GM03348 (cell line): ENCODE results near the gene CCDC97.
A peak's percentile ranks its signal among the peaks of the same experiment; 100 is the strongest.

Experiments used
- DNase-seq: peaks from one replicate; pipeline ENCODE4 v3.0.0; 2012; ENCODE audit warnings: low spot score

The CCDC97 gene

DNA sequence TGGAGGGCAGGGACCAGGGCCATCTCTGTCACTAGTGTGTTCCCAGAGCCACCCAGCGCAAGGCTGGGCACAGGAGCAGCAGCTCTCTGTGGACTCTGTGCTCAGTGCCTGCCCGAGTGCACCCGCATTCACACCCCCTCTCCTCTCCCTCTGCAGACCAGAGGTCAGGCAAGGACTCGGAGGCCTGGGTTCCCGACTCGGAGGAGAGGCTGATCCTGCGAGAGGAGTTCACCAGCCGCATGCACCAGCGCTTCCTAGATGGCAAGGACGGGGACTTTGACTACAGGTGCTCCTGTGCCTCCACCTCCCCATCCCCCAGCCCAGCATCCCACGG, 10.2 kb downstream of the CCDC97 start:
- DNase-seq = no peak

DNA sequence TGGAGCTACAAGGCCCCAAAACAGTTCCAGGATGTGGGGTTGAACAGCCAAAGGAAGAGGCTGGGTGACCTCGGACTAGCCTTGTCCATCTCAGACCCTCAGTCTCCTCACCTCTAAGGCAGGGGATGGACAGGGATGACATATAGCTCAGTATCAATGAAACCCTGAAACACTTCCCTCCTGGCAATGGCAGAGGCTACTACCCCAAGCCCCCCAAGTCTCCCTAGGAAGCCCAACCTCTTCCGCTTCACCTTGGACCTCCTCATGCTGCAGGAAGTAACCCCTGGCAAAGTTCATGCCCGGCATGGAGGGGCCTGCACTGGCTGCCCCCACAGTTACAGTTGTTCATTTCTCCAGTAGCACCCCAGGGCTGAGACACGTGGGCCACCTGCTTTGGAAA, 10.6 kb downstream of the CCDC97 start:
- DNase-seq = no peak

DNA sequence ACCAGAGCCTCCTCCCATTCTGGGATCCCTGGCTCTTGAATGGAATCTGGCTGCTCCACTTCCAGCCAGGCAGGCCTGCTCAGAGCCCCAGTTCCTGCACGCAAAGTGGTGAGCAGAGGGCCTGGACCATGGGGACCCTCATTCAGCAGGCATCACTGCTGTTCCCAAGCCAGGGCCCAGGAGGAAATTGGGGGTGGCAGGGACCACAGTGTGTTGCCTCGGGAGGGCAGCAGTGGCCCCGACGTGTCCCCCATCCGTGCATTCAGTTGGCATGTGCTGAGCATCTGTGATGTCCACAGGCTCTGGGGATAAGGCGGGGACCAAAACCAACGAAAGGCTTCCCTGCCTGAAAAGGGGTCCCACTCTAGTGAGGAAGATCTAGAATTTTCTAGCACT, 11.2 kb downstream of the CCDC97 start:
- DNase-seq = no peak

GRCh38 chr19:41321600-41322270, 11.8 kb downstream of the CCDC97 start:
- DNase-seq = peak; percentile 84

DNA sequence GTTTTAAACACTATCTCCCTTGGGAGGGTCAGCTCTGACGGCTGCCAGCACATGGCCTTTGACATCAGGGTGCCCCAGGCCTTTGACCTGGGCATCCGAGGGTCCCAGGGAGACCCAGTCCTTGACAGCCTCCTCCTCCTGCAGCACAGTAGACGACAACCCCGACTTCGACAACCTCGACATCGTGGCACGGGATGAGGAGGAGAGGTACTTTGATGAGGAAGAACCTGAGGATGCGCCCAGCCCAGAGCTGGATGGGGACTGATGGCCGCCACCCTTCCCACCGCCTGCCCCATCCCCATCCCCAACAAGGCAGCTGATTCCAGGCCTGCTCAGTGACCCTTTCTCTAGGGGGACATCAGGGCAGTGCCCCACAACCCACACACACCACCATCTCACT, 12.5 kb downstream of the CCDC97 start:
- DNase-seq = no peak

GRCh38 chr19:41323023-41323422, 13.1 kb downstream of the CCDC97 start:
- peak; percentile 37 for DNase-seq

GRCh38 chr19:41323430-41324125, 13.6 kb downstream of the CCDC97 start:
- DNase-seq = peak; percentile 97

GRCh38 chr19:41324231-41324702, 14.3 kb downstream of the CCDC97 start:
- DNase-seq = no peak

DNA sequence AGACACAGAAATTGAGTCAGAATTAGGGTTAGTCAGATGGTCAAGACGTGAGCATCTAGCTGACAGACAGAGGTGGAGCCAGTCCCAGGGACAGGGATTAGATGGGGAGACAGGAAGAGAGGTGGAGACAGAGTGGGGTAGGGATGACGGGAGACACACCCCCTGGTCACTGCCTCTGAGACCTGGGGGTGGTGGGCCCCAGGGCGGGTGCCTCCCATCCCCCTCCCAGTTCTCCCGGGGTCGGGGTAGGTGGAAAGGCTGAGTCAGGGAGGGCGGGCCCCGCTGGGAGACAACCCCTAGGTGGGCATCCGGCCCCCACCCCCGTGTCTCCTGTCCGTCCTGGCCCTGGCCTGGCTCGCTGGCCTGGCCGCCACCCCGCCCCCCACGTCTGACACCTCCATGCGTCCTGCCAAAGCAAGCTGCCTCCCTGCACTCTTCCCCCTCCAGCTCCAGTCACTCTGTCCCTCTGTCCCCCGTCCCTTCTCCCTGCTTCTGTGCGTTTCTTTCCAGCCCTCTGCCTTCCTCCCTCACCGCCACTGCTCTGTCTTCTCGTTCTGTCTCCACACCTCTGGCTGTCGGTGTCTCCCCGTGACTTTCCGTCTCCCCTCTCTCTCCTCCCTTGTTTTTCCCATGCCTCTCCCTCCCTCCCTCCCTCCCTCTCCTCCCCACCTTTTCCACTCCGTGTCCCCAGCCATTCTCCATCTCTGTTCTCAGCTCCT, 15.1 kb downstream of the CCDC97 start:
- peak; percentile 84 for DNase-seq

- no peak for DNase-seq
Measured at GRCh38 chr19:41325640-41325946, 15.6 kb downstream of the CCDC97 start.

DNA sequence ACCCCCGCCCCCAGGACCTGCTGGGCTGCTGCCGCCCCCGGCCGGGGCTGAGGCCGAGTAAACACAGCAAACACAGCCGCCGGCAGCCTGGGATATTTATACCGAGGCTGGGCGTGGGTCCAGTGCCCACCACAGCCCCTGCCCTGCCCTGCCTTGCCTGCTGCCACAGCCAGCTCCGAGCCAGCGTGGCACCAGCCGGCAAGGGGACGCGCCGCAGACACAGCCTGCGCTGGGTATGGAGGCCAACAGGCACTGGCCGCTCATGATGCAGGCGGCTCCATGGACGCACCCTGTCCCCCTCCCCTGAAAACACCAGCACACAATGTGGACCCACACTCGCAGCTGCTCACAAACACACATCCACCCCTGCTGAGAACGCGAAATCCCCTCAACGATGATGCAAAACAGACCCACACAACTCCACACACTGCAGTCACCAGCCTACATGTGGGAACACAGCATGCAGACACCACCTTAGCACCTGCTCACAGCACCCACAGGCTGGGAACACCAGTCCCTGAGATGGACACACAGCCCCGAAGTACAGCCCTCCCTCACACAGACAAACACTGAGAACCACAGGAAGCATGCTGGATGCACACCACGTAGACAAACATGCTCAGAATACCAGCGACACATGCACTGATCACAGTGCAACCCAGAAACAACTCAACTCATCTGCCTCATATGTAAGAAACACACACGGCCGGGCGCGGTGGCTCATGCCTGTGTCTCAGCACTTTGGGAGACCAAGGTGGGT, 16.2 kb downstream of the CCDC97 start:
- peak; percentile 57 for DNase-seq

GRCh38 chr19:41327076-41327575, 17.2 kb downstream of the CCDC97 start:
- no peak for DNase-seq

GRCh38 chr19:41327576-41328156, 17.7 kb downstream of the CCDC97 start:
- DNase-seq = no peak

DNA sequence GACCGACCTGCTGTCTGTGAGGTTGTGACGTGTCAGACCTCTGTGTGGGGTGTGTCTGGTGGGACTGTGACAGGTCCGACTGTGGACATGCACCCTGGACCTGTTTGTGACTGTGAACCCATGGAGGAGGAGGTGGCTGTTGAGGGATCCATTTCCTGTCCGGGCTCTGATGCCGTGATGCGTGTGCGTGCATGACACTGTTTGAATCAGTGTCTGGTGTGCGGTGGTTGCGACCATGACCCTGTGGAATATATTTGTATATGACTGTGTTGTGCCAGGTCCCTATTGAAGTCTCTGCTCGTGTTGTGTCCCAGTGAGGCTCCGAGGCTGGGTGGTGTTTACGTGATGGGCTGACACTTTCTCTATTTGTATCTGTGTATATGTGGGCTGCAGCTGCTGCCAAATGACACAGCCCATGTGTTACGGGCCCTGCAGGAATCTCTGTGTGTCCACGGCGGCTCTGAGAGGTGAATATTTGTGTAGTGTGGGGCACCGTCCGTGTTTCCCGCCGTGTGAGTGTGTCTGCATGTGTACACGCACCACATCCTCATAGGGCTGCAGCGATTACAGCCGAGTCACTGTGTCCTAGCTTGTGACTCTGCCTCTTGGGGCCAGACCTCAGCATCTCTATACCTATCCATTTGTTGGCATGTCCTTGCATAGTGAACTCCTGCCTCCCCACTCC, 18.3 kb downstream of the CCDC97 start:
- DNase-seq = no peak

GRCh38 chr19:41328842-41329225, 18.9 kb downstream of the CCDC97 start:
- DNase-seq = no peak

DNA sequence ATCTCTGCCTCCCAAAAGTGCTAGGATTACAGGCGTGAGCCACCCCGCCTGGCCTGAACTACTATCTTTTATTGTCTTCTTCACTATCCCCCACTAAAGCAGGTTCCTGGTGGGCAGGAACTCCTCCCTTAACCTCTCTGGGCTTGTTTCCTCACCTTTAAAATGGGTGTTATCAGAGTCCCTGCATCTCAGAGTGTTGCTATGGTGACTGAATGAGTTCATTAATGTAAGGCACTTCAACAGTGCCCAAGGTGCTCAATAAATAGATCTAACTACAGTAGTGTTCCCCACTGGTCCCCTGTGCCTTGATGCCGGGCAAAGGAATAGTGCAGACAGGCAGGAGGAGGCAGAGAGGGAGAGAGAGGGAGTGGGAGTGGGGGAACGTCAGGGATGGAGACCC, 20.5 kb downstream of the CCDC97 start:
- DNase-seq = no peak

GRCh38 chr19:41330946-41331678, 21.1 kb downstream of the CCDC97 start:
- DNase-seq = no peak

GRCh38 chr19:41332000-41332399, 22.0 kb downstream of the CCDC97 start:
- DNase-seq = no peak

- no peak for DNase-seq
Measured at GRCh38 chr19:41332468-41332867, 22.5 kb downstream of the CCDC97 start.

GRCh38 chr19:41334793-41335192, 24.8 kb downstream of the CCDC97 start:
- no peak for DNase-seq

- no peak for DNase-seq
Measured at GRCh38 chr19:41335467-41335866, 25.5 kb downstream of the CCDC97 start.
